Trophoblast cell (in vitro differentiated cells and primary cell): ENCODE results near the gene KCNC2.

Source experiments
- DNase-seq, 2 donors: peaks; one replicate each; pipeline ENCODE4 v3.0.0-alpha.2; 2016
- H2AFZ ChIP-seq: 2 replicates; pipeline ENCODE4 v1.6.1; 2013; ENCODE audit warnings: low read length, moderate library complexity, mild to moderate bottlenecking; ENCODE audit not compliant: insufficient read depth, poor library complexity
- H2AK5ac ChIP-seq: 2 replicates; pipeline ENCODE4 v1.6.1; 2013; ENCODE audit warnings: mild to moderate bottlenecking, low read length
- H2BK120ac ChIP-seq: 2 replicates; pipeline ENCODE4 v1.6.1; 2013; ENCODE audit warnings: low read length, mild to moderate bottlenecking, moderate library complexity; ENCODE audit not compliant: insufficient read depth, poor library complexity
- H2BK12ac ChIP-seq: 2 replicates; pipeline ENCODE4 v1.6.1; 2013; ENCODE audit warnings: mild to moderate bottlenecking, low read length, moderate library complexity
- H2BK5ac ChIP-seq: 2 replicates; pipeline ENCODE4 v1.6.1; 2013; ENCODE audit warnings: low read length, low read depth, moderate library complexity, mild to moderate bottlenecking; ENCODE audit not compliant: poor library complexity
- H3K14ac ChIP-seq: 2 replicates; pipeline ENCODE4 v1.6.1; 2013; ENCODE audit warnings: mild to moderate bottlenecking, low read length
- H3K18ac ChIP-seq: 2 replicates; pipeline ENCODE4 v1.6.1; 2013; ENCODE audit warnings: mild to moderate bottlenecking, low read length
- H3K23ac ChIP-seq: 2 replicates; pipeline ENCODE4 v1.6.1; 2013; ENCODE audit warnings: low read length
- H3K27ac ChIP-seq: 2 replicates; pipeline ENCODE4 v1.5.1; 2013; ENCODE audit warnings: low read depth, mild to moderate bottlenecking, inconsistent platforms, low read length, moderate library complexity
- H3K27me3 ChIP-seq: 2 replicates; pipeline ENCODE4 v1.6.1; 2013; ENCODE audit warnings: inconsistent platforms, mild to moderate bottlenecking, low read length, moderate library complexity; ENCODE audit not compliant: insufficient read depth
- H3K36me3 ChIP-seq, 2 experiments: 1 replicate in 1 of 2; 2 replicates in 1 of 2; pipeline ENCODE4 v1.6.1; 2013; ENCODE audit warnings: low read length in 2 of 2, mild to moderate bottlenecking in 2 of 2, moderate library complexity in 1 of 2; ENCODE audit not compliant: insufficient read depth in 2 of 2, control insufficient read depth in 1 of 2
- H3K4ac ChIP-seq: 2 replicates; pipeline ENCODE4 v1.6.1; 2013; ENCODE audit warnings: low read depth, mild to moderate bottlenecking, low read length, moderate library complexity
- H3K4me1 ChIP-seq, 2 experiments: 1 replicate in 1 of 2; 2 replicates in 1 of 2; pipeline ENCODE4 v1.6.1; 2013; ENCODE audit warnings: low read length in 2 of 2, mild to moderate bottlenecking in 2 of 2, moderate library complexity in 1 of 2; ENCODE audit not compliant: insufficient read depth in 2 of 2, control insufficient read depth in 1 of 2
- H3K4me2 ChIP-seq: 2 replicates; pipeline ENCODE4 v1.6.1; 2013; ENCODE audit warnings: inconsistent platforms, mild to moderate bottlenecking, low read length, moderate library complexity
- H3K4me3 ChIP-seq: 2 replicates; pipeline ENCODE4 v1.5.1; 2013; ENCODE audit warnings: mild to moderate bottlenecking, low read depth, low read length, inconsistent platforms
- H3K79me1 ChIP-seq: one replicate; pipeline ENCODE4 v1.6.1; 2013; ENCODE audit warnings: low read length
- H3K79me2 ChIP-seq: 2 replicates; pipeline ENCODE4 v1.6.1; 2013; ENCODE audit warnings: low read length, mild to moderate bottlenecking; ENCODE audit not compliant: control insufficient read depth, insufficient read depth, poor library complexity
- H3K9ac ChIP-seq: 2 replicates; pipeline ENCODE4 v1.6.1; 2013; ENCODE audit warnings: mild to moderate bottlenecking, low read length
- H3K9me3 ChIP-seq: 2 replicates; pipeline ENCODE4 v1.6.1; 2013; ENCODE audit warnings: low read depth, mild to moderate bottlenecking, control low read depth, inconsistent platforms, low read length; ENCODE audit not compliant: insufficient read depth
- H4K12ac ChIP-seq: 2 replicates; pipeline ENCODE4 v1.6.1; 2013; ENCODE audit warnings: low read depth, mild to moderate bottlenecking, low read length, moderate library complexity
- H4K8ac ChIP-seq: 2 replicates; pipeline ENCODE4 v1.6.1; 2013; ENCODE audit warnings: low read depth, mild to moderate bottlenecking, low read length, moderate library complexity
- H4K91ac ChIP-seq: one replicate; pipeline ENCODE4 v1.6.1; 2013; ENCODE audit warnings: low read depth, mild to moderate bottlenecking, low read length, moderate library complexity
- WGBS: extraction: QIAGEN DNeasy Blood & Tissue Kit; methylation state at CpG from one replicate; pipeline ENCODE4 v1.1.7; 2013; ENCODE audit warnings: missing lambda C conversion rate; ENCODE audit not compliant: insufficient read length, insufficient coverage; ENCODE audit errors: extremely low coverage; 5-methylcytosine and 5-hydroxymethylcytosine counted together

Gene KCNC2

DNA sequence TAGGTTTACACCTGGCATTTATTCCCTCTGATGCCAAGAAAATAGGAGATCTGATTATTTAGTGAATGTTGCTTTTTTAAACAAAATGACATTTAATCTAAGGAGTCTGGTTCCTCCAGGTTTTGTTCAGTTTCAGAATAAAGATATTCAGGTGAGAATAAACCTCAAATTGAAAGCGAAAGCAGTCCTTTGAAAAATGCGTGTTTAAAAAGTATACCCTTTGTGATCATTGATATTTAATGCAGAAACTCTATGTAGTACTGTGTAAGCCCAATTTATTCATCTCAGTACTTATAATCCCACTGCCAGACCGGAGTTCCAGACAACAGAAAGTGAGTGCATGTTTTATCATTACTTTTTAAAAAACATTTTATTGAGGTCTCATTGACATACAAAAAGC lies 210.2 kb downstream of the KCNC2 start:
- H3K27ac ChIP-seq: no peak overlapping the region
- no peaks in the 10 kb centered on the region for H3K4me1 ChIP-seq
- no peaks in the 10 kb centered on the region for H3K9me3 ChIP-seq
- no CpG with 5 or more reads among the region's 3 CpGs for whole genome bisulfite sequencing
- no peaks in the 10 kb centered on the region for H3K79me1 ChIP-seq
- H3K36me3 ChIP-seq: no peaks in the 10 kb centered on the region
- DNase-seq: no peak
- no peak overlapping the region for H3K4me3 ChIP-seq
- H3K9ac ChIP-seq: no peak overlapping the region
- H3K4ac ChIP-seq: no peak overlapping the region
- no peak overlapping the region for H2AK5ac ChIP-seq
- H4K12ac ChIP-seq: no peak overlapping the region
- H3K4me2 ChIP-seq: no peak overlapping the region
- H3K18ac ChIP-seq: no peak overlapping the region
- H3K27me3 ChIP-seq: no peaks in the 10 kb centered on the region
- no peak overlapping the region for H4K91ac ChIP-seq
- no peak overlapping the region for H2AFZ ChIP-seq
- no peaks in the 10 kb centered on the region for H3K79me2 ChIP-seq
- H3K14ac ChIP-seq: no peak overlapping the region
- no peak overlapping the region for H2BK120ac ChIP-seq
- H3K23ac ChIP-seq: no peak overlapping the region
- H4K8ac ChIP-seq: no peak overlapping the region
- no peak overlapping the region for H2BK5ac ChIP-seq
- no peak overlapping the region for H2BK12ac ChIP-seq
